H9 (cell line): ENCODE measurements around the gene CDK9. TPM values are rescaled to one million over a fixed set of nuclear protein-coding genes. Genes with fewer than 3 reads are reported as not detected.

Experiments used
- DNase-seq: peaks from one replicate; pipeline ENCODE4 v3.0.0-alpha.2; 2017
- H2AFZ ChIP-seq: one replicate; pipeline ENCODE4 v1.6.1; 2013; ENCODE audit warnings: mild to moderate bottlenecking, low read length, control low read depth, moderate library complexity
- H2AK5ac ChIP-seq: 2 replicates; pipeline ENCODE4 v1.6.1; 2013; ENCODE audit warnings: low read length, control low read depth, mixed read lengths; ENCODE audit not compliant: insufficient read length
- H2BK120ac ChIP-seq: one replicate; pipeline ENCODE4 v1.6.1; 2013; ENCODE audit warnings: low read depth, mild to moderate bottlenecking, low read length, control low read depth, inconsistent platforms; ENCODE audit not compliant: poor library complexity, severe bottlenecking
- H2BK12ac ChIP-seq: 2 replicates; pipeline ENCODE4 v1.6.1; 2013; ENCODE audit warnings: low read length, control low read depth, mixed read lengths, low read depth; ENCODE audit not compliant: insufficient read length
- H2BK15ac ChIP-seq: 2 replicates; pipeline ENCODE4 v1.6.1; 2013; ENCODE audit warnings: low read depth, low read length, control low read depth
- H2BK20ac ChIP-seq: one replicate; pipeline ENCODE4 v1.6.1; 2013; ENCODE audit warnings: low read depth, mild to moderate bottlenecking, low read length, control low read depth, inconsistent platforms; ENCODE audit not compliant: poor library complexity, severe bottlenecking
- H2BK5ac ChIP-seq: 2 replicates; pipeline ENCODE4 v1.6.1; 2013; ENCODE audit warnings: low read length, control low read depth, mixed read lengths; ENCODE audit not compliant: insufficient read length
- H3K14ac ChIP-seq: 2 replicates; pipeline ENCODE4 v1.6.1; 2013; ENCODE audit warnings: low read length, control low read depth; ENCODE audit not compliant: insufficient read depth
- H3K18ac ChIP-seq: 2 replicates; pipeline ENCODE4 v1.6.1; 2013; ENCODE audit warnings: low read depth, mild to moderate bottlenecking, mixed read lengths, low read length, control low read depth; ENCODE audit not compliant: insufficient read length
- H3K23ac ChIP-seq: 2 replicates; pipeline ENCODE4 v1.6.1; 2013; ENCODE audit warnings: low read length, control low read depth, mixed read lengths, low read depth; ENCODE audit not compliant: insufficient read length
- H3K23me2 ChIP-seq: 2 replicates; pipeline ENCODE4 v1.6.1; 2013; ENCODE audit warnings: low read depth, mild to moderate bottlenecking, mixed read lengths, low read length, control low read depth; ENCODE audit not compliant: insufficient read length, poor library complexity, severe bottlenecking
- H3K27ac ChIP-seq: 2 replicates; pipeline ENCODE4 v1.5.1; 2013; ENCODE audit warnings: low read length, control low read depth, mixed read lengths, low read depth; ENCODE audit not compliant: insufficient read length
- H3K27me3 ChIP-seq: 2 replicates; pipeline ENCODE4 v1.6.1; 2013; ENCODE audit warnings: low read length, control low read depth, inconsistent platforms; ENCODE audit not compliant: insufficient read depth
- H3K4ac ChIP-seq: 2 replicates; pipeline ENCODE4 v1.6.1; 2013; ENCODE audit warnings: low read depth, mild to moderate bottlenecking, control low read depth, inconsistent platforms, low read length, moderate library complexity
- H3K4me1 ChIP-seq: 2 replicates; pipeline ENCODE4 v1.6.1; 2013; ENCODE audit warnings: low read length, control low read depth, inconsistent platforms; ENCODE audit not compliant: insufficient read depth
- H3K4me2 ChIP-seq: 2 replicates; pipeline ENCODE4 v1.6.1; 2013; ENCODE audit warnings: low read length, control low read depth, mixed read lengths; ENCODE audit not compliant: insufficient read length, insufficient read depth
- H3K56ac ChIP-seq: 2 replicates; pipeline ENCODE4 v1.6.1; 2013; ENCODE audit warnings: low read depth, mild to moderate bottlenecking, mixed read lengths, low read length, control low read depth; ENCODE audit not compliant: insufficient read length
- H3K79me1 ChIP-seq: 2 replicates; pipeline ENCODE4 v1.6.1; 2013; ENCODE audit warnings: low read depth, mild to moderate bottlenecking, moderate library complexity, low read length, control low read depth, inconsistent platforms; ENCODE audit not compliant: insufficient read depth, poor library complexity, severe bottlenecking
- H3K79me2 ChIP-seq: 2 replicates; pipeline ENCODE4 v1.6.1; 2013; ENCODE audit warnings: low read length, control low read depth, inconsistent platforms; ENCODE audit not compliant: insufficient read depth
- H3K9ac ChIP-seq: 2 replicates; pipeline ENCODE4 v1.6.1; 2013; ENCODE audit warnings: low read length, control low read depth, mixed read lengths; ENCODE audit not compliant: insufficient read length; ENCODE audit errors: extremely low read depth
- H3K9me3 ChIP-seq: one replicate; pipeline ENCODE4 v1.6.1; 2013; ENCODE audit warnings: low read depth, low read length, inconsistent platforms; ENCODE audit not compliant: control insufficient read depth
- H3T11ph ChIP-seq: one replicate; pipeline ENCODE4 v1.6.1; 2013; ENCODE audit warnings: mild to moderate bottlenecking, low read length, control low read depth, inconsistent platforms
- H4K20me1 ChIP-seq: one replicate; pipeline ENCODE4 v1.6.1; 2013; ENCODE audit not compliant: control insufficient read depth, insufficient read length, insufficient read depth
- H4K5ac ChIP-seq: 2 replicates; pipeline ENCODE4 v1.6.1; 2013; ENCODE audit warnings: low read depth, mild to moderate bottlenecking, mixed read lengths, low read length, control low read depth; ENCODE audit not compliant: insufficient read length
- H4K8ac ChIP-seq: replicated peaks from 2 replicates; pipeline ENCODE4 v1.6.1; 2013; ENCODE audit warnings: low read length, control low read depth, mixed read lengths, low read depth; ENCODE audit not compliant: insufficient read length
- H4K91ac ChIP-seq: 2 replicates; pipeline ENCODE4 v1.6.1; 2013; ENCODE audit warnings: low read depth, mild to moderate bottlenecking, moderate library complexity, mixed read lengths, low read length, control low read depth; ENCODE audit not compliant: insufficient read length
- H3K27ac Mint-ChIP-seq, 3 experiments: 2 replicates in 2 of 3; 3 replicates in 1 of 3; pipeline ENCODE4 v1.8.0; 2020 to 2021; ENCODE audit warnings: mixed read lengths in 3 of 3, mild to moderate bottlenecking in 1 of 3, moderate library complexity in 1 of 3
- H3K27me3 Mint-ChIP-seq: 2 replicates; pipeline ENCODE4 v1.8.0; 2021; ENCODE audit warnings: low read depth, mild to moderate bottlenecking, moderate library complexity, mixed read lengths
- H3K36me3 Mint-ChIP-seq, 3 experiments: 2 replicates in 2 of 3; 3 replicates in 1 of 3; pipeline ENCODE4 v1.8.0; 2020 to 2021; ENCODE audit warnings: low read depth in 3 of 3, mixed read lengths in 3 of 3; ENCODE audit not compliant: insufficient read depth in 1 of 3
- H3K4me1 Mint-ChIP-seq, 2 experiments: 2 replicates each; pipeline ENCODE4 v1.8.0; 2020; ENCODE audit warnings: mixed read lengths in 2 of 2
- H3K4me3 Mint-ChIP-seq, 2 experiments: 2 replicates in 1 of 2; 3 replicates in 1 of 2; pipeline ENCODE4 v1.8.0; 2020 to 2021; ENCODE audit warnings: mild to moderate bottlenecking in 2 of 2, mixed read lengths in 2 of 2, moderate library complexity in 1 of 2
- H3K9me3 Mint-ChIP-seq, 2 experiments: 2 replicates in 1 of 2; 3 replicates in 1 of 2; pipeline ENCODE4 v1.8.0; 2020; ENCODE audit warnings: mild to moderate bottlenecking in 2 of 2, mixed read lengths in 2 of 2, moderate library complexity in 1 of 2
- WGBS: extraction: QIAGEN DNeasy Blood & Tissue Kit; methylation state at CpG from one replicate; pipeline ENCODE4 v1.1.7; 2013; ENCODE audit warnings: missing lambda C conversion rate, low lambda C conversion rate, mixed read lengths; ENCODE audit not compliant: insufficient read length; ENCODE audit errors: extremely low coverage; 5-methylcytosine and 5-hydroxymethylcytosine counted together
- total RNA-seq: library from RNA; stranded (reverse); gene quantifications from 2 replicates; pipeline ENCODE4 v1.2.1, GENCODE V29; 2021
- TF ChIP-seq, protein P1 (sequence below): fragments of 200-600 bp; sonication (generic); conservative IDR thresholded peaks from 3 replicates; pipeline ENCODE4 v1.8.0; 2021; ENCODE audit warnings: antibody characterized with exemption, mild to moderate bottlenecking

Gene CDK9
- total RNA-seq, 1 experiment from 2014 or later = 85.7 TPM

DNA sequence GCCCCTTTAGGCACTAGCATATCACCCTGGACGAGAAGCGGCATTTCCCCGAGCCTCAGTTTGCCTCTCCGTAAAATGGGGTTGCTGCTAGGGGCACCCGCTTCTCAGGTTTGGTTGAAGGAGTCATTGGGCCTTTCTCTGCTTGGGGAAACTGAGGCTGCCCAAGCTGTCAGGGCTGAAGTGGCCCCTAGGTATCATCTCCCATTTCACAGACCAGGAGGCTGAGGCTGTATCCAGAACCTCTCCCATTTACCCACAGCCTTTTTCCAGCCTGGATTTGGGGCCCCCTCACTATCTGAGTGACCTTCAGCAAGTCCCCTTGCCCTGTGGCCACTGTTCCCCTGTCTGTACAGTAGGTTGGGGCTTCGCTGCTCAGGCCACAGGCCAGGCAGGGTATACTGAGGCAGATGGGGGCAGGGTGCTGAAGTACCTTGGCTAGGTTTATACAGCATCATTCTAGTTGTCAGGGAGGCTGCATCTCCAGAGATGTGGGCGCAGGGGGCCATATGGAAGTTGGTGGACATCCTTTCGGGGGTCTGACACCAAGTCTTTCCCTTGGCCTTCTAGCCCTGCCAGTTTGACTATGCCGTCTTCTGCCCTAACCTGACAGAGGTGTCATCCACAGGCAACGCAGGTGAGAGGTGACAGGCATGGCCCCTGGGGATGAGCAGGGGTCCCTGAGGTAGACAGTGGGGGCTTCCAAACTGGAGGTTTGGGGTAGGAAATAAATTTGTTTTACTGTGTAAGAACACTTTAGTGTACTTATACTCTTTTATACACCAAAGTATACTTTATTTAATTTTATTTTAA is 24.7 kb downstream of the CDK9 start:
- Histone ChIP-seq H2AFZ (no peak overlapping the region), H3T11ph (no peak overlapping the region), H4K5ac (no peak overlapping the region), H3K18ac (no peak overlapping the region), H2BK12ac (no peak overlapping the region), H3K4me2 (no peak overlapping the region), H3K9ac (no peak overlapping the region), H3K79me1 (no peaks in the 10 kb centered on the region), H3K79me2 (no peaks in the 10 kb centered on the region), H2BK20ac (no peak overlapping the region), H3K56ac (no peak overlapping the region), H2BK5ac (no peak overlapping the region), H3K4ac (no peak overlapping the region), H4K91ac (no peak overlapping the region), H3K4me1 (no peaks in the 10 kb centered on the region; the same call in 1 of the 2 replicates), H3K23me2 (no peaks in the 10 kb centered on the region), H3K27ac (no peak overlapping the region), H4K8ac (no peak overlapping the region), H3K27me3 (no peaks in the 10 kb centered on the region), H3K9me3 (no peaks in the 10 kb centered on the region), H2BK15ac (no peak overlapping the region), H3K23ac (no peak overlapping the region), H2BK120ac (no peak overlapping the region), H3K14ac (no peak overlapping the region), H2AK5ac (no peak overlapping the region), H4K20me1 (no peaks in the 10 kb centered on the region)
- H3K27me3 Mint-ChIP-seq = no peaks in the 10 kb centered on the region
- H3K36me3 Mint-ChIP-seq = peaks cover 15 to 62% (median 59%) of the 10 kb centered on the region in 3 experiments
- no peaks in the 10 kb centered on the region for H3K9me3 Mint-ChIP-seq
- TF ChIP-seq, protein P1, sequence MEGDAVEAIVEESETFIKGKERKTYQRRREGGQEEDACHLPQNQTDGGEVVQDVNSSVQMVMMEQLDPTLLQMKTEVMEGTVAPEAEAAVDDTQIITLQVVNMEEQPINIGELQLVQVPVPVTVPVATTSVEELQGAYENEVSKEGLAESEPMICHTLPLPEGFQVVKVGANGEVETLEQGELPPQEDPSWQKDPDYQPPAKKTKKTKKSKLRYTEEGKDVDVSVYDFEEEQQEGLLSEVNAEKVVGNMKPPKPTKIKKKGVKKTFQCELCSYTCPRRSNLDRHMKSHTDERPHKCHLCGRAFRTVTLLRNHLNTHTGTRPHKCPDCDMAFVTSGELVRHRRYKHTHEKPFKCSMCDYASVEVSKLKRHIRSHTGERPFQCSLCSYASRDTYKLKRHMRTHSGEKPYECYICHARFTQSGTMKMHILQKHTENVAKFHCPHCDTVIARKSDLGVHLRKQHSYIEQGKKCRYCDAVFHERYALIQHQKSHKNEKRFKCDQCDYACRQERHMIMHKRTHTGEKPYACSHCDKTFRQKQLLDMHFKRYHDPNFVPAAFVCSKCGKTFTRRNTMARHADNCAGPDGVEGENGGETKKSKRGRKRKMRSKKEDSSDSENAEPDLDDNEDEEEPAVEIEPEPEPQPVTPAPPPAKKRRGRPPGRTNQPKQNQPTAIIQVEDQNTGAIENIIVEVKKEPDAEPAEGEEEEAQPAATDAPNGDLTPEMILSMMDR = no peak
- H3K27ac Mint-ChIP-seq = peak overlapping the region in 1 of 3 experiments; percentile 35; a peak in 1 of 7 replicates
- peak overlapping the region in 1 of 2 experiments; percentile 66; a peak in 2 of 5 replicates for H3K4me3 Mint-ChIP-seq
- WGBS = no CpG with 5 or more reads among the region's 10 CpGs
- DNase-seq = no peak
- peaks cover 2 to 7% of the 10 kb centered on the region in 2 experiments; a peak in 3 of 4 replicates for H3K4me1 Mint-ChIP-seq
